Measurements from ENCODE around the gene NME9.

NME9 gene

GRCh38 chr3:138355071-138355470 lies 25.4 kb upstream of the NME9 start:
- ChIA-PET CTCF (interaction anchor here (0.6 kb wide), 1 partner anchor 10 kb away, joined by 3 read pairs; no protein-coding TSS in a partner anchor), POLR2A (no interaction called here)
- TF ChIP-seq ZNF391 (tag by site-specific recombination; IDR thresholded peaks at IDR 0.05; ENCODE audit: borderline replicate concordance, low read depth) (no peak), MEIS1 (CRISPR knock-in tag; IDR thresholded peaks at IDR 0.05; ENCODE audit: borderline replicate concordance) (no peak), HOXC10 (CRISPR knock-in tag; IDR thresholded peaks at IDR 0.05) (no peak), ZNF23 (tag by site-specific recombination; IDR thresholded peaks at IDR 0.05; ENCODE audit: borderline replicate concordance) (no peak), TRIM28 (IDR thresholded peaks at IDR 0.05; ENCODE audit: borderline replicate concordance, low read length) (no peak), ZBTB48 (tag by site-specific recombination; IDR thresholded peaks at IDR 0.05) (no peak), ZNF623 (tag by site-specific recombination; IDR thresholded peaks at IDR 0.05) (no peak), ZNF610 (tag by site-specific recombination; IDR thresholded peaks at IDR 0.05; ENCODE audit: borderline replicate concordance) (no peak), ZNF571 (tag by site-specific recombination; IDR thresholded peaks at IDR 0.05) (no peak), ZBTB17 (tag by site-specific recombination; IDR thresholded peaks at IDR 0.05) (no peak), SCRT2 (tag by site-specific recombination; IDR thresholded peaks at IDR 0.05) (no peak), ZNF302 (tag by site-specific recombination; IDR thresholded peaks at IDR 0.05; ENCODE audit: low read depth) (no peak), ZNF335 (tag by site-specific recombination; conservative IDR thresholded peaks at IDR 0.05) (no peak), ZNF274 (IDR thresholded peaks at IDR 0.05; ENCODE audit: low read length) (no peak), ZNF274 (tag by site-specific recombination; IDR thresholded peaks at IDR 0.05; ENCODE audit: borderline replicate concordance) (no peak), ZNF2 (tag by site-specific recombination; IDR thresholded peaks at IDR 0.05) (no peak), YY2 (tag by site-specific recombination; IDR thresholded peaks at IDR 0.05) (no peak), ZBTB44 (tag by site-specific recombination; IDR thresholded peaks at IDR 0.05) (no peak), ZNF555 (tag by site-specific recombination; conservative IDR thresholded peaks at IDR 0.05) (no peak)

GRCh38 chr3:138354376-138354775 lies 24.7 kb upstream of the NME9 start:
- H3K36me3 ChIP-seq (ENCODE audit: control insufficient read depth in 2 of 2, insufficient read depth in 1 of 2, low read length in 2 of 2): peaks cover 0 to 2% of the 10 kb centered on the region in 2 experiments; a peak in 1 of 3 replicates
- H3K4me1 ChIP-seq (ENCODE audit: control insufficient read depth, insufficient read depth, low read length): no peaks in the 10 kb centered on the region
- no peak overlapping the region for H3K27ac ChIP-seq (ENCODE audit: extremely low read depth, low read depth, low read length)
- TF ChIP-seq ZNF16 (tag by site-specific recombination; IDR thresholded peaks at IDR 0.05; ENCODE audit: low read depth): no peak
- no peak for TF ChIP-seq ZNF292 (tag by site-specific recombination; IDR thresholded peaks at IDR 0.05; ENCODE audit: borderline replicate concordance, low read depth)
- no peak for TF ChIP-seq ZNF561 (tag by site-specific recombination; IDR thresholded peaks at IDR 0.05; ENCODE audit: borderline replicate concordance)
- TF ChIP-seq ZNF391 (tag by site-specific recombination; IDR thresholded peaks at IDR 0.05; ENCODE audit: borderline replicate concordance, low read depth): no peak
- ChIA-PET POLR2A (no interaction called here), CTCF (no interaction called here)
- no peaks in the 10 kb centered on the region for H3K9me3 ChIP-seq (ENCODE audit: control insufficient read depth, insufficient read depth, low read depth, low read length)
- no peak overlapping the region for H3K4me3 ChIP-seq (ENCODE audit: low read depth, low read length)

More at GRCh38 chr3:138355071-138355470, 25.4 kb upstream of the NME9 start:
- peaks cover 0 to 2% of the 10 kb centered on the region in 2 experiments; a peak in 1 of 3 replicates for H3K36me3 ChIP-seq (ENCODE audit: control insufficient read depth in 2 of 2, insufficient read depth in 1 of 2, low read length in 2 of 2)
- H3K27ac ChIP-seq (ENCODE audit: extremely low read depth, low read depth, low read length): no peak overlapping the region
- H3K9me3 ChIP-seq (ENCODE audit: control insufficient read depth, insufficient read depth, low read depth, low read length): no peaks in the 10 kb centered on the region
- H3K4me1 ChIP-seq (ENCODE audit: control insufficient read depth, insufficient read depth, low read length): no peaks in the 10 kb centered on the region
- no peak overlapping the region for H3K4me3 ChIP-seq (ENCODE audit: low read depth, low read length)

GRCh38 chr3:138351916-138352550 lies 22.4 kb upstream of the NME9 start:
- Histone ChIP-seq H3K27ac (ENCODE audit: extremely low read depth, low read depth, low read length) (no peak overlapping the region), H3K4me1 (ENCODE audit: control insufficient read depth, insufficient read depth, low read length) (no peaks in the 10 kb centered on the region), H3K4me3 (ENCODE audit: low read depth, low read length) (no peak overlapping the region), H3K9me3 (ENCODE audit: control insufficient read depth, insufficient read depth, low read depth, low read length) (no peaks in the 10 kb centered on the region), H3K36me3 (ENCODE audit: control insufficient read depth in 2 of 2, insufficient read depth in 1 of 2, low read length in 2 of 2) (peaks cover 0 to 2% of the 10 kb centered on the region in 2 experiments; a peak in 1 of 3 replicates)
- CTCF ChIA-PET: interaction anchor here (1.0 to 1.8 kb wide), 4 partner anchors 12 to 77 kb away, joined by 3 to 7 read pairs (median 6); no protein-coding TSS in a partner anchor
- POLR2A ChIA-PET: no interaction called here
- TF ChIP-seq ZNF600 (tag by site-specific recombination; IDR thresholded peaks at IDR 0.05): no peak
- no peak for TF ChIP-seq ZNF266 (tag by site-specific recombination; IDR thresholded peaks at IDR 0.05; ENCODE audit: low read depth)
- TF ChIP-seq ZNF670 (tag by site-specific recombination; IDR thresholded peaks at IDR 0.05; ENCODE audit: low read depth): no peak
- no peak for TF ChIP-seq ZNF518A (tag by site-specific recombination; conservative IDR thresholded peaks at IDR 0.05; ENCODE audit: low read depth)
- no peak for TF ChIP-seq ZNF138 (tag by site-specific recombination; IDR thresholded peaks at IDR 0.05; ENCODE audit: borderline replicate concordance)
